Hepatocyte (in vitro differentiated cells): ENCODE measurements around the gene DYNC1I2. TPM values are rescaled to one million over a fixed set of nuclear protein-coding genes. Genes with fewer than 3 reads are reported as not detected.

Experiments
- DNase-seq: peaks from one replicate; pipeline ENCODE4 v3.0.0-alpha.2; 2016; ENCODE audit warnings: low spot score
- H2AFZ ChIP-seq: fragments of 200-600 bp; sonication (generic); 2 replicates; pipeline ENCODE4 v1.6.0; 2016; ENCODE audit warnings: antibody characterized with exemption, mild to moderate bottlenecking
- H3K27ac ChIP-seq: fragments of 200-600 bp; sonication (generic); 2 replicates; pipeline ENCODE4 v1.5.1; 2016; ENCODE audit warnings: mild to moderate bottlenecking
- H3K27me3 ChIP-seq: fragments of 200-600 bp; sonication (generic); 2 replicates; pipeline ENCODE4 v1.6.1; 2016
- H3K36me3 ChIP-seq: fragments of 200-600 bp; sonication (generic); replicated peaks from 2 replicates; pipeline ENCODE4 v1.5.1; 2016; ENCODE audit warnings: low read depth; ENCODE audit not compliant: insufficient read depth
- H3K4me1 ChIP-seq: fragments of 200-600 bp; sonication (generic); 2 replicates; pipeline ENCODE4 v1.5.1; 2016; ENCODE audit warnings: mild to moderate bottlenecking, moderate library complexity; ENCODE audit not compliant: insufficient read depth
- H3K4me2 ChIP-seq: fragments of 200-600 bp; sonication (generic); 2 replicates; pipeline ENCODE4 v1.6.0; 2016
- H3K4me3 ChIP-seq: fragments of 200-600 bp; sonication (generic); 2 replicates; pipeline ENCODE4 v1.5.1; 2016; ENCODE audit warnings: mild to moderate bottlenecking
- H3K79me2 ChIP-seq: fragments of 200-600 bp; sonication (generic); 2 replicates; pipeline ENCODE4 v1.6.0; 2017; ENCODE audit warnings: mild to moderate bottlenecking
- H3K9me2 ChIP-seq: fragments of 200-600 bp; sonication (generic); replicated peaks from 2 replicates; pipeline ENCODE4 v1.6.0; 2017; ENCODE audit warnings: mild to moderate bottlenecking; ENCODE audit not compliant: insufficient read depth
- H3K9me3 ChIP-seq: fragments of 200-600 bp; sonication (generic); 2 replicates; pipeline ENCODE4 v1.5.1; 2016; ENCODE audit warnings: low read depth, mild to moderate bottlenecking
- H4K20me1 ChIP-seq: fragments of 200-600 bp; sonication (generic); 2 replicates; pipeline ENCODE4 v1.6.0; 2016; ENCODE audit warnings: mild to moderate bottlenecking; ENCODE audit not compliant: insufficient read depth, poor library complexity, severe bottlenecking
- CTCF ChIP-seq: fragments of 200-600 bp; sonication (generic); IDR thresholded peaks from 2 replicates; pipeline ENCODE4 v1.5.1; 2016; ENCODE audit warnings: antibody characterized with exemption, mild to moderate bottlenecking; ENCODE audit not compliant: poor library complexity
- EZH2 ChIP-seq: fragments of 200-600 bp; sonication (generic); IDR thresholded peaks from 2 replicates; pipeline ENCODE4 v1.6.1; 2016; ENCODE audit warnings: antibody characterized with exemption, mild to moderate bottlenecking, borderline replicate concordance
- EZH2phosphoT487 ChIP-seq: fragments of 200-600 bp; sonication (generic); IDR thresholded peaks from one replicate; pipeline ENCODE4 v1.6.1; 2018; ENCODE audit warnings: antibody characterized with exemption, mild to moderate bottlenecking, low read depth, moderate library complexity; ENCODE audit not compliant: unreplicated experiment, severe bottlenecking
- WGBS: methylation state at CpG from one replicate; pipeline ENCODE4 v1.1.6; 2016; ENCODE audit warnings: low lambda C conversion rate; ENCODE audit errors: missing lambda C conversion rate; 5-methylcytosine and 5-hydroxymethylcytosine counted together
- polyA plus RNA-seq: library from polyadenylated mRNA; unstranded; fragments of >200 nt; fragmentation: Nextera tagmentation; extraction: Ambion mirVana; gene quantifications from 2 replicates; pipeline ENCODE4 v1.2.1, GENCODE V29; 2016
- total RNA-seq: library from RNA; depleted of rRNA; stranded (reverse); fragments of >200 nt; gene quantifications from 2 replicates; pipeline ENCODE4 v1.2.3, GENCODE V29; 2014

Gene DYNC1I2
- total and polyA plus RNA-seq, 2 experiments from 2014 or later = 54.3 to 116 TPM

GRCh38 chr2:171655586-171655985, 31.7 kb upstream of the DYNC1I2 start:
- Histone ChIP-seq H3K4me3 (no peak overlapping the region), H3K79me2 (no peaks in the 10 kb centered on the region), H3K9me3 (no peaks in the 10 kb centered on the region), H2AFZ (no peak overlapping the region), H3K4me1 (no peaks in the 10 kb centered on the region), H3K9me2 (no peaks in the 10 kb centered on the region), H4K20me1 (no peaks in the 10 kb centered on the region), H3K27me3 (no peaks in the 10 kb centered on the region), H3K36me3 (no peaks in the 10 kb centered on the region), H3K4me2 (no peak overlapping the region), H3K27ac (no peak overlapping the region)
- DNase-seq = no peak
- TF ChIP-seq EZH2 = no peak
- no peak for TF ChIP-seq CTCF
- TF ChIP-seq EZH2phosphoT487 = no peak
- 87% methylated on average over 1 of the region's 1 CpG for WGBS

GRCh38 chr2:171667041-171667440, 20.2 kb upstream of the DYNC1I2 start:
- DNase-seq = no peak
- Histone ChIP-seq H3K27ac (no peak overlapping the region), H3K4me3 (no peak overlapping the region), H4K20me1 (no peaks in the 10 kb centered on the region), H3K4me2 (no peak overlapping the region), H3K79me2 (no peaks in the 10 kb centered on the region), H2AFZ (no peak overlapping the region), H3K36me3 (no peaks in the 10 kb centered on the region), H3K9me2 (no peaks in the 10 kb centered on the region), H3K4me1 (no peaks in the 10 kb centered on the region), H3K9me3 (no peaks in the 10 kb centered on the region), H3K27me3 (no peaks in the 10 kb centered on the region)
- TF ChIP-seq CTCF = no peak
- TF ChIP-seq EZH2 = no peak
- no peak for TF ChIP-seq EZH2phosphoT487

- no peaks in the 10 kb centered on the region for H3K27me3 ChIP-seq
- H3K79me2 ChIP-seq = no peaks in the 10 kb centered on the region
- H3K4me3 ChIP-seq = no peak overlapping the region
- 84% methylated on average over 5 of the region's 5 CpGs for WGBS
- H4K20me1 ChIP-seq = no peaks in the 10 kb centered on the region
- no peak for DNase-seq
- H3K9me2 ChIP-seq = no peaks in the 10 kb centered on the region
- no peaks in the 10 kb centered on the region for H3K4me1 ChIP-seq
- H2AFZ ChIP-seq = no peak overlapping the region
- H3K4me2 ChIP-seq = no peak overlapping the region
- no peaks in the 10 kb centered on the region for H3K9me3 ChIP-seq
- TF ChIP-seq CTCF (no peak), EZH2 (no peak), EZH2phosphoT487 (no peak)
- H3K36me3 ChIP-seq = no peaks in the 10 kb centered on the region
- no peak overlapping the region for H3K27ac ChIP-seq
Measured at GRCh38 chr2:171668183-171668582, 19.1 kb upstream of the DYNC1I2 start.

GRCh38 chr2:171669121-171669520, 18.1 kb upstream of the DYNC1I2 start:
- Histone ChIP-seq H3K27ac (no peak overlapping the region), H3K4me2 (no peak overlapping the region), H3K4me3 (no peak overlapping the region), H3K4me1 (no peaks in the 10 kb centered on the region), H3K36me3 (no peaks in the 10 kb centered on the region), H3K79me2 (no peaks in the 10 kb centered on the region), H2AFZ (no peak overlapping the region), H3K27me3 (no peaks in the 10 kb centered on the region), H3K9me3 (no peaks in the 10 kb centered on the region), H3K9me2 (no peaks in the 10 kb centered on the region), H4K20me1 (no peaks in the 10 kb centered on the region)
- no peak for DNase-seq
- 59% methylated on average over 3 of the region's 3 CpGs for WGBS
- TF ChIP-seq EZH2 (no peak), EZH2phosphoT487 (no peak), CTCF (no peak)
